A204.1 (cell line): ENCODE measurements around the gene LARGE1.

ENCODE experiments used
- FAIRE-seq: peaks from 2 replicates; lab custom pipeline; 2012; peaks lifted over from hg19 to GRCh38; lab: Jason Lieb, UNC

The LARGE1 gene

GRCh38 chr22:33853200-33854097 is 66.8 kb downstream of the LARGE1 start:
- FAIRE-seq: no peak

DNA sequence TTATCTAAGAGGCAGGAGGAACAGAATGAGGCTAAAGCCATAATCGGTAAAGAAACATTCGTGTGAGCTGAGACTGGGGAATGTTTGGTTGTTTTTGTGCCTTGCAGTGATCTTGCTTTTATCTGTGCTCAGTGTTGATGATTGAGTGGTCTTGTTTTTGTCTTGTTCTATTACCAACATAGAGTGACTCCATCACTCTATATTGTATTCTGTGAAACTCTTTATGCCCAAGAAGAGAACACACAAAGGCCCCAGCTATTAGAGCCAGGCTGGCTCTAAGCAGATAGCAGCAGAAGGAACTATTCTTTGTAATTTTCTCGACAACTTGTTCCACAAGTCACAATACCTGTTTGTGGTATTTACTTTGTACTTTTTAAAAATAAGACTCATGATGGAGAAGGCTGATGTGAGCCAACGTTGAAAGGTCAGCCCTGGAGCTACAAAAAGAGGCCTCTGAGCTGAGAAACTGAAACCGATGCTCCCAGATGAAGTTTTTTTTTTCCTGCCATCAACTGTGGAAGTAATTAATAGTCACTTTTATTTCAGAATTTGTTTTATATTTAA is 68.4 kb downstream of the LARGE1 start:
- no peak for FAIRE-seq

DNA sequence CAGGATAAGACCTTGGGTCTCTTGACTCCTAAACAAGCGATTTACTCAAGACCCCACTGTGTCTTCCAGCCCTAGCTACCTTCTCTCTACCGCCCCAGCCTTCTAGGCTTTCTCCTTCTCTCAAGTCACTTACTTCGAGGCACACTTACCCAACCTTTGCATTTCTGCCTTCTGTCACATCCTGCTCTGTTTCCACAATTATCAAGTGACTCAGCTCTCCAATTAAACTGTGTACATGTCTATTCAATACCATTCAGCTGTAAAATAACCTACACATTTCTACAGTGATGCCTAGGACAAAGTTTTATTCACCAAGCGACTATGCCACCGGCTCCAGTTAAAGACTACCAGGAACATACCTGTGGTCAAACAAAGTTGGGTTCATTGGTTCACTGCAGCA is 69.0 kb downstream of the LARGE1 start:
- FAIRE-seq: no peak

- FAIRE-seq: no peak
Measured at GRCh38 chr22:33850724-33851123, 69.6 kb downstream of the LARGE1 start.

- FAIRE-seq: no peak
Measured at GRCh38 chr22:33850193-33850592, 70.1 kb downstream of the LARGE1 start.

- no peak for FAIRE-seq
Measured at GRCh38 chr22:33848251-33848650, 72.0 kb downstream of the LARGE1 start.

DNA sequence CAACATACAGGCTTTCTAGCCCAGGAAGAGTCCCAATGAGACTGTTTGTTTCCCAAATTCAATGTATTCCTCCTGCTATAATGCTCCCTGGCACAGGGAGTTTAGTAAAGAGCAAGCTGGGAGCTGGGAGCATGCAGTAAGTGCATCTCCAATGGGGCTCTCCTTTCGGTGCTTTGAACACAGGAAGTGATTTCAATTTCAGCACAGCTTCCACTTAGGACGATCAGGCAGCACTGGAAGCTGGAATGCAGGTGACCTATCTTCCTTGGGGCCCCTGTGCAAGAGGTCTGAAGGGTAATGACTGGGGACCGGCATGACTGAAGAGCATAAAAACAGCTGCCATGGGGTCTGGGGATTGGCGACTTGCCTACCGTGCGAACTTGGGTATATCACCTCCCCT is 76.0 kb downstream of the LARGE1 start:
- no peak for FAIRE-seq

GRCh38 chr22:33842421-33843094 is 77.7 kb downstream of the LARGE1 start:
- no peak for FAIRE-seq

DNA sequence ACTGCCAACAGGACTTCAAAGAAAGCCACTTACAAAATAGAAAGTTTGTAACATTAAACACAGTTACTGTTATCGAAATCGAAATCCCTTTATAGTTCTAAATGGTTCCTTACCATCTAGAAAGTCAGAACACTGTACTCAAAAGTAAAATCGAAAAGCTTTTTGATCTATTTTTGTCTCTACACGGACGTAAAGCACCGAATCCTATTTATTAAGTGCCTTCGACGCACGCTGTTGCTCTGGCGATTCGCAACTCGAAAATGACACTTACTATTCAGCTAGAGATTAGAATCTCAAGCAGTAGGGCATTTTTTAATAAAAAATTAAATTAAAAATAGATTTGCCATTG is 78.3 kb downstream of the LARGE1 start:
- no peak for FAIRE-seq

GRCh38 chr22:33841281-33842005 is 78.8 kb downstream of the LARGE1 start:
- FAIRE-seq: no peak

DNA sequence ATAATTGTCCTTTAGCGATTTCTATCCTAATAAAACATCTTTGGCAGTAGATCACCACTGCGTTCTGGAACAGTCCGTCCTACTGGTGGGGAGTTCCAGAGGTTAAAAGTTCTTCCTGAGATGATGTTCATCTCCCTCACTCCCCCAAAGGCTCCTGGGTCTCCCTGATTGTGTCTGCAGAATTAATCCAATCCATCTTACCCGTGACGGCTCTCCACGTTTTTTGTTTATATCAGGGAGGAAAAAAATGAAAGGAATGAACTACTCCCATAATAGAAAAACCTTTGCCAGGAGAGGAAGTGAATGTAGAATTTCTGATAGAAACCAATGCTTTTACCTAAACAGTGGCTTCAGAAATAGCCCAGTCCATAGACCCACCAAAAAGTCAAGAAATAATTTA is 81.6 kb downstream of the LARGE1 start:
- FAIRE-seq: no peak

DNA sequence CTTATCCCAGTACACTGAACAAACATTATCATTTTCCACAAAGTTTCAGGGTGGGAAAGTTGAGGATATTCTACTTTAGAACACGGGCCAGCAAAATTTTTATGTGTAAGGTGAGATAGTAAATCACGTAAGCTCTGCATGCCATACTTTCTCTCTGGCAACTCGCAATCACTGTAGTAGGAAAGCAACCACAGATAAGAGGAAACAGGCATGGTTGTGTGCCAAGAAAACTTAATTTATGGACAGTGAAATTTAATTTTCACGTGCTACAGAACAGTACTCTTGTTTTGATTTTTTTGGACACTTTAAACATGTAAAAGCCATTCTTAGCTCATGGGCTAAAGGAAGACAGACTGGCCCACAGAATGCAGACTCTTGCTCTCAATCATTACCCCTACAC is 82.5 kb downstream of the LARGE1 start:
- FAIRE-seq: no peak

GRCh38 chr22:33835265-33835664 is 85.0 kb downstream of the LARGE1 start:
- FAIRE-seq: no peak

- no peak for FAIRE-seq
Measured at GRCh38 chr22:33832558-33833151, 87.6 kb downstream of the LARGE1 start.

GRCh38 chr22:33831651-33832050 is 88.6 kb downstream of the LARGE1 start:
- FAIRE-seq: no peak

- FAIRE-seq: no peak
Measured at GRCh38 chr22:33831207-33831606, 89.1 kb downstream of the LARGE1 start.

DNA sequence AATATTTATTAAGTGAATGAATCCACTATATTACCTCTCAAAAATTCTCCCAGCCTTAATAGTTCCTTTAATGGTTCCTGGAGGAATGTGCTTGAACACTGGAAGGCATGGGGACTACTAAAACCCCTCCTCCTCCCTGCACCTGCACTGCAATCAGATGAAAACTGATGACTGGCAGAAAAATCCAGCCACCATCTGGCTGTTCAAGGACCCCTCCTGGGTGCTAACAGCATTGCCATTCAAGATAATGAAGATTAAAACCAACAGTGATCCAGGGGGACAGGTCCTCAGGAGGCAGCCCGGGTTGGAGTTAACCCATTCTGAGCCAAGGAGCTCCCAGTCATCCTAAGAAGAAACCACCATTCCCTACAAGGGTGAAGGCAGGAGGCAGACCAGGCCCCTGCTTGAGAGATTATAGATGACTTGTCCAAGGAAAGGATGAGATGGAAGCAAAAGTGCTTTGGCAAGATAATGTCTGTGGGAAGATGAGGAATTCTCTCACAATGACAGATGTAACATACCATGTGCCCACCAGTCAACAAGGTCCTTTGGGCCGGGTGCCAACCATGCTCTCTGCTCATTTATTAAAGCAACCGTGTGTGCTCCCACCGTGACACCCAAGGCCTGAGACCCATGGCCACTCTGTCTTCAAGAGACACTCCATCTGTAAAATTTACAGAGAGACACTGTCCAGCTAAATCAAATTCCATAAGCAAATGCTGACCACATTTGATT is 90.6 kb downstream of the LARGE1 start:
- FAIRE-seq: no peak

- no peak for FAIRE-seq
Measured at GRCh38 chr22:33828302-33828701, 92.0 kb downstream of the LARGE1 start.

DNA sequence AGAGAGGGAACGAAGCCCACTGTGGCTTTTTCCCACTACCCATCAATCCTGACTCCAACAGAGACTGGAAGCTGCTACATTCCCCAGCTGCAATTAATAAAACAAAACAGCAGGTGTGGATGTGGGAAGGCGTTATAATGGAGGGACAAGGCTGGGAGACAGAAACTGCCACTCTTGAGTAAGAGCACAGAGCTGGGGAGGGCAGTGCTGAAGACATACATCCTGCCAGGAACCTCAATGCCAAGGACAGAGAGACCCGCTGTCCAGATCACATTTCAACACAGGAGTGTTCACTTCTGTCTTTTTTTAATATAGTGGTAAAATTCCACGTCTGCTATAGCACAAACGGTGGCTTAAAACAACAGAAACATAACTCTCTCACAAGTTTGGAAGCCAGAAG is 94.5 kb downstream of the LARGE1 start:
- no peak for FAIRE-seq

DNA sequence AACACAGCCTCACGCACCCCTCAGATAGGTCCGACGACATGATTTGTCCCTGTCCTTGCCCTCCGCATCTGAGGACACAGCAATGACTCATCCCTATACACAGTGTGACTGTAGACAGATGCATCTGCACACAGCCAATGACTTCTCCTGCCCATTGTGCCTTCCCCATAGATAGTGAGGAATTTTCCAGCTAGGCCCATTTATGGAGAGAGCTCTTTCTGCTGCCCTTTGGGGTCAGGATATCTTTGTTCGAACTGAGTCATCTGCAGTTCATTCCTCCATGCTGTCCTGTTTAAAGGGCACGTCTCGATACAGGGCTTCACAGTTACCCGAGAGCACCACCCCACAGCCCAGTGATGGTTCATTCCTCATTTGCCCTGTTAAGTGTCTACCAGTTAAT is 96.7 kb downstream of the LARGE1 start:
- FAIRE-seq: no peak

GRCh38 chr22:33821290-33821689 is 99.0 kb downstream of the LARGE1 start:
- no peak for FAIRE-seq

DNA sequence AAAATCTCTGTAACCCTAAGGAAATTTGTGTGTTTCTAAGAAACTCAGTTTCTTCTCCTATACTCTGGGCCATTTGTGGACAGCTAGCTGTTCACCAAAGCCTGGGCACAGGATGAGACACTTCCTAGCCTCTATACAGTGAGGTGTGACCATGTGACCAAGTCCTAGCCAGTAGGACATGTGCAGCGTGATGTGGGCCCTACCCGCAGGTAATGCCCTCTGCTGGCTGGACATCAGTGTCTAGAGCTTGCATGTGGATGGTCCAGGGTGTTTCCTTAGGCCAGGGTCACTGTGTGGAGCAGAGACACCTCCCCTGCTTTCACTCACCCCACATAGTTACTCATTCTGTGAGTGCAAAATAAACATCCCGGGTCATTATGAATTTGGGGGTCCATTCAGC is 100.5 kb downstream of the LARGE1 start:
- no peak for FAIRE-seq
